ENCODE data around the gene UBE2L3.

DNA sequence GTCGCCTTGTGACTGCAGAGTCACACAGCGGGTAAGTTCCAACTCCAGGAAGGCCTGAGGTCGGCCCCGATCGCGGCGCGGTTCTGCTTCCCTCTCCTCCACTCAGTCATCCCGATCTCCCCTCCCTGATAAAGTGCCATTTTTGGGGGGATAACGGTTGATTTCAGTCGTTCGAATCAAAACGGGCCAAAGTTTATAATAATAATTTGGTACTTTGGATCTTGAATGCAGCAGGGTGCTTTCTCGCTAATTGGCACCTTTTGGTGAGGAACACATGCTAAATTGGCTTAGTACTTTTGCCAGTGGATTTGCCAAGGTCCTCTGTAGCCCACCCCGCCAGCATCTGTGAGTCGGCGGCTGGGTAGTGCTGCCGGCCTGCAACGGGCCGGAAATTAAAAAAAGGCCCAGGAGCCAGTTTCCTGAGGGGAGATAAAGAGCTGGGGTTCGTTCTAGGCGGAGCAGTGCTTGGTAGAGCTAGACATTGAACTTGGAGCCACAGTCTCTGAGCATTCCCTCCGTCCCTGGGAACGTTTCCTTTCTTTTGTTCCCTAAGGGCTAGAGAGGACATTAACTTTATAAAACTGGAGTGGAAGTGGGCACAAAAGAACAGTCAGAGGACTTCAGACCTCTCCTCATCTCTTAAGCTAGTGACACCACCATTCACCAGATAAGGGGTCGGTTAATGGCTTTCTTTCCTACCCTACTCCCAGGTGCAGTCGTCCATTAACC, 997 bp downstream of the UBE2L3 start:
- TF ChIP-seq CTCF (IDR thresholded peaks at IDR 0.05) (no peak), POLR2A (IDR thresholded peaks at IDR 0.05) (no peak)
